HG03064 (cell line): Measurements from ENCODE around the gene HSFX2.
A peak's percentile ranks its signal among the peaks of the same experiment; 100 is the strongest.
"Not testable (repeated sequence)": the region's sequence is repeated elsewhere in the genome, so short reads cannot be mapped to it uniquely, and the experiment has no call there.

Experiments used
- ATAC-seq: cut with Tn5 transposase; IDR thresholded peaks from one replicate; pipeline ENCODE4 v1.9.1; 2021; ENCODE audit warnings: low read depth; ENCODE audit not compliant: unreplicated experiment

Gene HSFX2

GRCh38 chrX:149595214-149595613 lies at the start of gene HSFX2:
Gene HSFX2 (minus strand): TSS chrX:149595314. CDS start chrX:149594700, 614 bp downstream.
- ATAC-seq = not testable (repeated sequence)

- ATAC-seq = no peak
Observed at GRCh38 chrX:149643496-149643895, 48.4 kb upstream of the HSFX2 start.

- ATAC-seq = no peak
Observed at GRCh38 chrX:149641835-149642234, 46.7 kb upstream of the HSFX2 start.

- no peak for ATAC-seq
Observed at GRCh38 chrX:149641432-149641831, 46.3 kb upstream of the HSFX2 start.

GRCh38 chrX:149639568-149639967 lies 44.5 kb upstream of the HSFX2 start:
- ATAC-seq = no peak

GRCh38 chrX:149638860-149639259 lies 43.7 kb upstream of the HSFX2 start:
- ATAC-seq = no peak

GRCh38 chrX:149633511-149633910 lies 38.4 kb upstream of the HSFX2 start:
- ATAC-seq = no peak

GRCh38 chrX:149631234-149632165 lies 36.4 kb upstream of the HSFX2 start, which contains the start of gene TMEM185A:
Gene TMEM185A (minus strand): TSS chrX:149631792. CDS start chrX:149631580, 212 bp downstream.
- peak; percentile 90 for ATAC-seq

- no peak for ATAC-seq
Observed at GRCh38 chrX:149630681-149631233, 35.6 kb upstream of the HSFX2 start.

- ATAC-seq = no peak
Observed at GRCh38 chrX:149629730-149630387, 34.7 kb upstream of the HSFX2 start.

GRCh38 chrX:149628768-149629167 lies 33.7 kb upstream of the HSFX2 start:
- no peak for ATAC-seq

GRCh38 chrX:149628280-149628679 lies 33.2 kb upstream of the HSFX2 start:
- ATAC-seq = no peak

- not testable (repeated sequence) for ATAC-seq
Observed at GRCh38 chrX:149626829-149627228, 31.7 kb upstream of the HSFX2 start.

GRCh38 chrX:149619662-149620061 lies 24.5 kb upstream of the HSFX2 start:
- ATAC-seq = not testable (repeated sequence)

- no peak for ATAC-seq
Observed at GRCh38 chrX:149618871-149619270, 23.8 kb upstream of the HSFX2 start.

GRCh38 chrX:149611623-149612175 lies 16.6 kb upstream of the HSFX2 start:
- ATAC-seq = no peak

GRCh38 chrX:149610511-149610910 lies 15.4 kb upstream of the HSFX2 start:
- no peak for ATAC-seq

GRCh38 chrX:149607699-149608098 lies 12.6 kb upstream of the HSFX2 start:
- no peak for ATAC-seq

- not testable (repeated sequence) for ATAC-seq
Observed at GRCh38 chrX:149605248-149605885, 10.3 kb upstream of the HSFX2 start.

GRCh38 chrX:149598603-149599002 lies 3.5 kb upstream of the HSFX2 start:
- not testable (repeated sequence) for ATAC-seq
